ENCODE data around the gene RASA4B. TPM values are rescaled to one million over a fixed set of nuclear protein-coding genes. Genes with fewer than 3 reads are reported as not detected.
A peak's percentile ranks its signal among the peaks of the same experiment; 100 is the strongest.

RASA4B gene
- total RNA-seq, 1 experiment from 2014 or later: 6.0 TPM

DNA sequence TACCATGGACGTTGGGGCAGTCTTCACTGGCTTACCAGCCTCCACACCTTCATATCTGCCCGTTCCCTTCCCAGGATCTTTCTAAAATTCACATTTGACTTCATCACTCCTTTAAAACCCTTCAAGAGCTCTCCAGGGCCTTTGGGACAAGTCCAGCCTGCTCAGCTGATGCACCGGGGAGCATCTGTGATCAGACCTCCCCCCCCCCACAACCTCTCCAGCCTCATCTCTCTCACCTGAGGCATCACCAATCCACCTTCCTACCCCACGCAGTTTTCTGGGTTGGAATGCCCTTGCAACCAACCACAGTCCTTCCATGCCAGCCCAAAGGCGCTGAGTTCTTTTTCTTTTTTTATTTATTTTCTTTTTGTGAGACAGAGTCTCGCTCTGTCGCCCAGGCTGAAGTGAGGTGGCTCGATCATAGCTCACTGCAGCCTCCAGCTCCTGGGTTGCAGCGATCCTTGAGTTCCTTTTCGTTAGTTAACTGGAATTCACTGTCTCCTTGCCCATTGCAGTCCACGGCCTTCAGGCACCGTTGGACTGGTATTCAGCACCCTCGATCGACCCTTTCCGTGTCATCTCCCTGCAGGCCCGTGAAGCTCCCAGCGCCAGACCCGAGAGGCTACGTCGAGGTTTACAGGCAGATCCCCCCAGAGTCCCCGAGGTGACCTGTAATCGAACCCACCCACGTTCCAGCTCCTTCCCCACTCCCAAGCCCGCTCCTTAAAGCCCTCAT, 53.6 kb downstream of the RASA4B start:
- no peaks in the 10 kb centered on the region for H3K9me2 ChIP-seq (ENCODE audit: insufficient read depth)
- TF ChIP-seq SIN3A (IDR thresholded peaks at IDR 0.05; ENCODE audit: low read depth): no peak
- TF ChIP-seq YY1 (IDR thresholded peaks at IDR 0.05; ENCODE audit: extremely low read depth, insufficient replicate concordance, low read depth, low read length): no peak
- no peak for TF ChIP-seq RAD21 (IDR thresholded peaks at IDR 0.05; ENCODE audit: low read depth)
- TF ChIP-seq, protein P1, sequence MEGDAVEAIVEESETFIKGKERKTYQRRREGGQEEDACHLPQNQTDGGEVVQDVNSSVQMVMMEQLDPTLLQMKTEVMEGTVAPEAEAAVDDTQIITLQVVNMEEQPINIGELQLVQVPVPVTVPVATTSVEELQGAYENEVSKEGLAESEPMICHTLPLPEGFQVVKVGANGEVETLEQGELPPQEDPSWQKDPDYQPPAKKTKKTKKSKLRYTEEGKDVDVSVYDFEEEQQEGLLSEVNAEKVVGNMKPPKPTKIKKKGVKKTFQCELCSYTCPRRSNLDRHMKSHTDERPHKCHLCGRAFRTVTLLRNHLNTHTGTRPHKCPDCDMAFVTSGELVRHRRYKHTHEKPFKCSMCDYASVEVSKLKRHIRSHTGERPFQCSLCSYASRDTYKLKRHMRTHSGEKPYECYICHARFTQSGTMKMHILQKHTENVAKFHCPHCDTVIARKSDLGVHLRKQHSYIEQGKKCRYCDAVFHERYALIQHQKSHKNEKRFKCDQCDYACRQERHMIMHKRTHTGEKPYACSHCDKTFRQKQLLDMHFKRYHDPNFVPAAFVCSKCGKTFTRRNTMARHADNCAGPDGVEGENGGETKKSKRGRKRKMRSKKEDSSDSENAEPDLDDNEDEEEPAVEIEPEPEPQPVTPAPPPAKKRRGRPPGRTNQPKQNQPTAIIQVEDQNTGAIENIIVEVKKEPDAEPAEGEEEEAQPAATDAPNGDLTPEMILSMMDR (IDR thresholded peaks at IDR 0.05 in 2 of 3, conservative IDR thresholded peaks at IDR 0.05 in 1 of 3; ENCODE audit: borderline replicate concordance in 1 of 3, insufficient read depth in 1 of 3, low read depth in 2 of 3, low read length in 2 of 3): no peak
- TF ChIP-seq POLR2A (IDR thresholded peaks at IDR 0.05; ENCODE audit: borderline replicate concordance, extremely low read depth, insufficient read depth, insufficient read length): no peak
- TF ChIP-seq EZH2phosphoT487 (IDR thresholded peaks at IDR 0.05; ENCODE audit: borderline replicate concordance): no peak
- TF ChIP-seq, protein P2, sequence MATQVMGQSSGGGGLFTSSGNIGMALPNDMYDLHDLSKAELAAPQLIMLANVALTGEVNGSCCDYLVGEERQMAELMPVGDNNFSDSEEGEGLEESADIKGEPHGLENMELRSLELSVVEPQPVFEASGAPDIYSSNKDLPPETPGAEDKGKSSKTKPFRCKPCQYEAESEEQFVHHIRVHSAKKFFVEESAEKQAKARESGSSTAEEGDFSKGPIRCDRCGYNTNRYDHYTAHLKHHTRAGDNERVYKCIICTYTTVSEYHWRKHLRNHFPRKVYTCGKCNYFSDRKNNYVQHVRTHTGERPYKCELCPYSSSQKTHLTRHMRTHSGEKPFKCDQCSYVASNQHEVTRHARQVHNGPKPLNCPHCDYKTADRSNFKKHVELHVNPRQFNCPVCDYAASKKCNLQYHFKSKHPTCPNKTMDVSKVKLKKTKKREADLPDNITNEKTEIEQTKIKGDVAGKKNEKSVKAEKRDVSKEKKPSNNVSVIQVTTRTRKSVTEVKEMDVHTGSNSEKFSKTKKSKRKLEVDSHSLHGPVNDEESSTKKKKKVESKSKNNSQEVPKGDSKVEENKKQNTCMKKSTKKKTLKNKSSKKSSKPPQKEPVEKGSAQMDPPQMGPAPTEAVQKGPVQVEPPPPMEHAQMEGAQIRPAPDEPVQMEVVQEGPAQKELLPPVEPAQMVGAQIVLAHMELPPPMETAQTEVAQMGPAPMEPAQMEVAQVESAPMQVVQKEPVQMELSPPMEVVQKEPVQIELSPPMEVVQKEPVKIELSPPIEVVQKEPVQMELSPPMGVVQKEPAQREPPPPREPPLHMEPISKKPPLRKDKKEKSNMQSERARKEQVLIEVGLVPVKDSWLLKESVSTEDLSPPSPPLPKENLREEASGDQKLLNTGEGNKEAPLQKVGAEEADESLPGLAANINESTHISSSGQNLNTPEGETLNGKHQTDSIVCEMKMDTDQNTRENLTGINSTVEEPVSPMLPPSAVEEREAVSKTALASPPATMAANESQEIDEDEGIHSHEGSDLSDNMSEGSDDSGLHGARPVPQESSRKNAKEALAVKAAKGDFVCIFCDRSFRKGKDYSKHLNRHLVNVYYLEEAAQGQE (IDR thresholded peaks at IDR 0.05; ENCODE audit: low read depth): no peak
- TF ChIP-seq, protein P3, sequence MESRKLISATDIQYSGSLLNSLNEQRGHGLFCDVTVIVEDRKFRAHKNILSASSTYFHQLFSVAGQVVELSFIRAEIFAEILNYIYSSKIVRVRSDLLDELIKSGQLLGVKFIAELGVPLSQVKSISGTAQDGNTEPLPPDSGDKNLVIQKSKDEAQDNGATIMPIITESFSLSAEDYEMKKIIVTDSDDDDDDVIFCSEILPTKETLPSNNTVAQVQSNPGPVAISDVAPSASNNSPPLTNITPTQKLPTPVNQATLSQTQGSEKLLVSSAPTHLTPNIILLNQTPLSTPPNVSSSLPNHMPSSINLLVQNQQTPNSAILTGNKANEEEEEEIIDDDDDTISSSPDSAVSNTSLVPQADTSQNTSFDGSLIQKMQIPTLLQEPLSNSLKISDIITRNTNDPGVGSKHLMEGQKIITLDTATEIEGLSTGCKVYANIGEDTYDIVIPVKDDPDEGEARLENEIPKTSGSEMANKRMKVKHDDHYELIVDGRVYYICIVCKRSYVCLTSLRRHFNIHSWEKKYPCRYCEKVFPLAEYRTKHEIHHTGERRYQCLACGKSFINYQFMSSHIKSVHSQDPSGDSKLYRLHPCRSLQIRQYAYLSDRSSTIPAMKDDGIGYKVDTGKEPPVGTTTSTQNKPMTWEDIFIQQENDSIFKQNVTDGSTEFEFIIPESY (IDR thresholded peaks at IDR 0.05; ENCODE audit: extremely low read depth, insufficient replicate concordance, low read length): no peak
- no peak for TF ChIP-seq POLR2AphosphoS5 (IDR thresholded peaks at IDR 0.05; ENCODE audit: low read depth, low read length)
- TF ChIP-seq, protein P4, sequence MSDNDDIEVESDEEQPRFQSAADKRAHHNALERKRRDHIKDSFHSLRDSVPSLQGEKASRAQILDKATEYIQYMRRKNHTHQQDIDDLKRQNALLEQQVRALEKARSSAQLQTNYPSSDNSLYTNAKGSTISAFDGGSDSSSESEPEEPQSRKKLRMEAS (IDR thresholded peaks at IDR 0.05): no peak
- no peak for TF ChIP-seq CBX3 (IDR thresholded peaks at IDR 0.05; ENCODE audit: low read depth)
- no peak for TF ChIP-seq EZH2 (IDR thresholded peaks at IDR 0.05)
- TF ChIP-seq ELF1 (IDR thresholded peaks at IDR 0.05; ENCODE audit: borderline replicate concordance, low read depth): no peak
- TF ChIP-seq, protein P5, sequence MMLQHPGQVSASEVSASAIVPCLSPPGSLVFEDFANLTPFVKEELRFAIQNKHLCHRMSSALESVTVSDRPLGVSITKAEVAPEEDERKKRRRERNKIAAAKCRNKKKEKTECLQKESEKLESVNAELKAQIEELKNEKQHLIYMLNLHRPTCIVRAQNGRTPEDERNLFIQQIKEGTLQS (IDR thresholded peaks at IDR 0.05): no peak
- TF ChIP-seq CEBPB (IDR thresholded peaks at IDR 0.05; ENCODE audit: low read depth): no peak
- no peak for TF ChIP-seq JUND (IDR thresholded peaks at IDR 0.05)
- TF ChIP-seq SP1 (IDR thresholded peaks at IDR 0.05; ENCODE audit: low read depth): no peak
- no peak for TF ChIP-seq ZNF274 (IDR thresholded peaks at IDR 0.05; ENCODE audit: low read depth, low read length)
- TF ChIP-seq ZFX (IDR thresholded peaks at IDR 0.05): no peak
- TF ChIP-seq FOSL1 (IDR thresholded peaks at IDR 0.05; ENCODE audit: low read depth): no peak
- H3K4me3 ChIP-seq (replicated peaks in 1 of 2; ENCODE audit: low read depth in 1 of 2, low read length in 2 of 2): peak overlapping the region; percentile 93 to 99
- H3K4me2 ChIP-seq (ENCODE audit: low read length): peak overlapping the region; percentile 84
- intact Hi-C loops (cut with micrococcal nuclease): loop anchor here (2.0 kb wide), 1 partner anchor 55 kb away; no protein-coding TSS in a partner anchor
- POLR2A ChIA-PET: no interaction called here
- peak overlapping the region; percentile 75 for H3K27ac ChIP-seq (ENCODE audit: low read depth, low read length)
- no peaks in the 10 kb centered on the region for H3K27me3 ChIP-seq (ENCODE audit: insufficient read depth, low read length)
- no peaks in the 10 kb centered on the region for H4K20me1 ChIP-seq (ENCODE audit: insufficient read depth)
- RAD21 ChIA-PET (ENCODE audit: low non-redundant PET in 1 of 2, low total read pairs in 2 of 2, uncharacterized antibody in 2 of 2, unreplicated experiment in 2 of 2): interaction anchor here in 1 of 2 experiments (0.6 kb wide), 1 partner anchor 46 kb away, joined by 3 read pairs; no protein-coding TSS in a partner anchor
- H3K4me1 ChIP-seq (ENCODE audit: control insufficient read depth in 1 of 2, insufficient read depth in 2 of 2, low read length in 2 of 2): peaks cover 5 to 17% of the 10 kb centered on the region in 2 experiments; a peak in 2 of 4 replicates
- H3K36me3 ChIP-seq (ENCODE audit: control insufficient read depth in 1 of 2, insufficient read depth in 2 of 2, low read length in 2 of 2): no peaks in the 10 kb centered on the region; a peak in 1 of 4 replicates
- no peak for DNase-seq (ENCODE audit: low read depth, low spot score)
- BruUV-seq (replicated peaks): TSS peak; percentile 54
- CTCF ChIA-PET: no interaction called here
- H3K9me3 ChIP-seq (ENCODE audit: control insufficient read depth in 1 of 2, insufficient read depth in 1 of 2, low read depth in 1 of 2, low read length in 2 of 2): no peaks in the 10 kb centered on the region
- no peak overlapping the region for H2AFZ ChIP-seq (ENCODE audit: low read depth, low read length, poor library complexity, severe bottlenecking)
- peaks cover 40% of the 10 kb centered on the region for H3K79me2 ChIP-seq (ENCODE audit: insufficient read depth, low read length)
- ATAC-seq: peak; percentile 15
- H3K9ac ChIP-seq (ENCODE audit: low read length): peak overlapping the region; percentile 89
